ENCODE data around the gene CDCA8.

GRCh38 chr1:37739222-37739621 is 46.9 kb downstream of the CDCA8 start:
- TF ChIP-seq CTCF (IDR thresholded peaks at IDR 0.05): no peak
- TF ChIP-seq POLR2A (IDR thresholded peaks at IDR 0.05): no peak
- no peak for TF ChIP-seq EP300 (IDR thresholded peaks at IDR 0.05)
